HG03432 (cell line): ENCODE measurements around the gene GLT6D1.
"Not testable (repeated sequence)": the region's sequence is repeated elsewhere in the genome, so short reads cannot be mapped to it uniquely, and the experiment has no call there.

Source experiments
- ATAC-seq: cut with Tn5 transposase; IDR thresholded peaks from one replicate; pipeline ENCODE4 v1.9.1; 2021; ENCODE audit warnings: mild to moderate bottlenecking, moderate library complexity; ENCODE audit not compliant: unreplicated experiment

GLT6D1 gene

GRCh38 chr9:135639196-135639595 is at the start of gene GLT6D1:
GLT6D1 (minus strand) TSS chr9:135639540; CDS start chr9:135639187, 353 bp downstream.
- no peak for ATAC-seq

DNA sequence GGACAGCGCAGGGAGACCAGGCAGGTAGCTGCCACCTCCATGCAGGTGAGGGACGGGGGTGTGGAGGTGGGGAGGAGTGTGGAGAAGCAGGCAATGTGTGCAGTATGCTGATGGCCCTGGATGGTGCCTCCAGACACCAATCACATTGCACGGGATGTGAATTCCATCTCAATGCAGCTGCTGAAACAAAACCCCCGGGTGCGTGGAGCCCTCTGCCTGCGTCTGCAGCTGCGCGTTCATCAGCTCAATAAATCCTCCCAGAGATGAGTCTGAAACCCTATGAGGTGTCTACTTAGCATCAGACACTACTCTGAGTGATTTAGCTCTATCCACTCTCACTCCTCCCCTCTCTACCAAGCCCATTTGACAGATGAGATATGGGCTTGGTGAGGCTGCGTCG is 49.7 kb upstream of the GLT6D1 start:
- ATAC-seq, result no peak

DNA sequence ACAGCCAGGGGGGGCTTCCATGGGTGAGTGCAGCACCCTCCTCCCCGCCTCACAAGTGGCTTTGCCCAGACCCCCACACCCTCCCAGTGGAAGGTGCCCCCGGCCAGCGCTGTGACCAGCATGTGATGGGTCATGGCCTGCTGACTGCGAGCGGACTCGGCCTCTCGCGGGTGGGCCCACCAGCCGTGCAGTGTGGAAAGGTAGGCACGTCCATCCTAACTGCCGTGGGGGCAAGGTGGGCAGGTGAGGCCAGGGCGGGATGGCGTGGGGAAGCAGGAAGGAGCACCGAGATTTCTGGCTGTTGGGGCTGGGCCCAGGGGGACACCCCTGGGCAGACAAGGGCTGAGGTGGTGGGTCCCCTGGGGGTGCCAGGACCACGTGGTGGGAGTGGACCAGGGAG is 47.9 kb upstream of the GLT6D1 start:
- ATAC-seq, result no peak

DNA sequence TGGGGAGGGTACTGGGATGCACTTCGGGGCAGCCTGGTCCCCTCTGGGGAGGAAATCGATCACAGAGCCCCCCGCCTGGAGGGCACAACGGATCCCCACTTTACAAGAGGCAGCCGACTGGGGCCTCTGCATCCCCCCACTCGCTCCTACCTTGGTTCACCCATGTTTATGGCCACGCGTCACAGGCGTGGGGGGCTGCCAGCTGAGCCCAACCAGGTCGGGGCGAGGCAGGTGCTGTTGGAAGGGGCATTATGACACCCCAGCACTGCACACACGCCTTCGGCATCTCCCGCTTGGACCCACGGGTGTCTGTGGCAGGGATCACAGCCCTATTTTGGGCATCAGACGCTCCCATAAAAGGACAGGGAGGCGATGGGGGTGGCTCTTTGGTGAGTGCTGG is 45.4 kb upstream of the GLT6D1 start:
- ATAC-seq, result no peak

DNA sequence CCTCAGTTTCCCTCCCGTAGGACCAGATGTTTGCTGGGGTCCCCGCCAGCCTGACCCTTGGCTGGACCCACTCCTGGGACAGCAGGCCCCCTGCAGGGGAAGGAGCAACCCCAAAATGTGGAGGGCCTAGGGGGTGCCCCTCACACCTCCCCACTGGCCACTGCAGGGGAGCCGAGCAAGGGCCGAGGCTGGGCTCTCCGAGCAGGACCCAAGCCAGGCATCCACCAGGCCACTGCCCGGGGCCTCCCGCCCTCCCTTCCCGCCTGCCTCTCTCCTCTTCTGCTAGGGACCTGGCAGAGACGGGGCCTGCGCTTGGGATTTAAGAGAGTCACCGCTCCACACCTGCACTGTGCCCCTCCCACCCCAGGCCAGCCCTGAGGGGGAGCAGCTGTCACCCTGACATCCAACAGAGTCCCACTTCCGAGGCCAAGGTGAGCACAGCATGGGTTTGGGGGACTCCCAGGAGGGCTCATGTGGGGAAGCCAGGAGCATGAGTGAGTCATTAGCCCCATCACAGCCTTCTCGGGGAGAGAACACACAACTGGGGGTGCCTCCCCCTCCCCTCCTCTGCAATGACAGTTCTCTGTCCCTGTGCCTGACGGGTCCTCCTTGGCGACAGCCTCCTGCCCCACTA is 44.2 kb upstream of the GLT6D1 start:
- no peak for ATAC-seq

DNA sequence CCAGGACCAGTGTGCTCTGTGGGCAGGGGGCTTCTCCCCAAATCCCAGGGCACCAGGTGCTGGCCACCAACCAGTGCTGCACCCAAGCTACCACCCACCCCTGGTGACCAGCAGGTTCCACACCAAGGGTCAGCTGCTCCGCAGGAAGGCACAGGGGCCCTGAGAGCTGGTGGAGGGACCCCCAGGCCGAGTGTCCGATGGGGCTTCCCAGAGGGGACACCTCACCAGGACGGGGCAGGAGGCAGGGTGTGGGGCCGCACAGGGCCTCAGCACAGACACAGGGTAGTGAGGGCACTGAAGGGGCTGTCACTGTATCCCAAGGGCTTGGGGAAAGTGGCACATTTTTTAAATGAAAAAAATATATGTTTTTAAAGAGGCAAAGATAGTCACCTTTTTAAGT is 41.8 kb upstream of the GLT6D1 start:
- ATAC-seq, result no peak

DNA sequence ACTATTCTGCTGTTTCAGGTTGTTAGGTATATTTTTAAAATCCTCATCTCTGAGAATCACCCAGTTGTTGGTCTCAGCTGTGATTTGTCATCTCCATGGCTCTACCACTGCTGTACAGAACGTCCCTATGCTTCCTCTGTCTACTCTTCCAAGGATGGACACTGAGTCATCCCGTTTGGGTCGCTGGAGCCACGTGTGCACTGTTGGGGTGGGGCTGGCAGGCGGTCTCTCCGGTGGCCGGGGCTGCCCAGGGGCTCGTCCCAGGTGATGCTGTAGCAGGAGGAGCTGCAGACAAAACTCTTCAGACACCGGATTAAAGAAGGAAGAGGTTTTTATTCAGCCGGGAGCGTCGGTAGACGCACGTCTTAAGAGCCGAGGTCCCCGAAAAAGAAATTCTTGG is 40.7 kb upstream of the GLT6D1 start:
- ATAC-seq, result no peak

DNA sequence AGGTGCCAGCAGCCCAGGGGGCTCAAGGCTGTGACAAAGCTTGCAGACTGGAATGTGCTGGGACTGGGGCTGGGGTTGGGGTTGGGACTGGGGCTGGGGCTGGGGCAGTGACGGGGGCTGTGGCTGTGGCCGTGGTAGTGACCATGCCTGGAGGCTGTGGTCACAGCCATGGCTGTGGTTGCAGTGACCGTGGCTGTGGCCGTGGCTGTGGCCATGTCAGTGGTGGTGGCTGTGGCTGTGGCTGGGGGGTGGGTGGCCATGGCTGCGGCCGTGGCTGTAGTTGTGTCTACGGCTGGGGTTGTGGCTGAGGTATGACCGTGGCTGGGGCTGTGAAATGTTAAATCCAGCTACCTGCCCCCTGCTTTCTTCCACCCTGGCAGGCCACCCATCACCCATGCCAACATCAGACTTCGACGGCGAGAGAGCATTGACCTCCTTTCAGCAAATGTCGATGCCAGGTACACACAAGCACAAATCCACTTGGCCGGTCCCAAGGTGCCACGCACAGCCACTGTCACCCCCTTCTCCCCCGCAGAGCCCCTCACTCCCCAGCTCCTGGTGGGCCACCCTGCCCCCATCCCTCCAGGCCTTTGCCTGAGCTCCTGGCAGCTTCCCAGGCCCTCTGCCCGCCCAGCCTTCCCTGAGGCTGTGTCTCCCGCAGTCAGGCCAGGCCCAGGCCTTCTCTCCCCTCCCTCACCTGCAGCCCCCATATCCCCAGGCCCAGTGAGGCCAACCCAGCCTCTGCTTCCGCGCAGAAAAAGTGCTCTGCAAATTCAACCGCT is 39.1 kb upstream of the GLT6D1 start:
- ATAC-seq, result no peak

GRCh38 chr9:135677641-135678168 is 38.4 kb upstream of the GLT6D1 start:
- ATAC-seq, result no peak

- no peak for ATAC-seq
Measured at GRCh38 chr9:135676891-135677290, 37.6 kb upstream of the GLT6D1 start.

DNA sequence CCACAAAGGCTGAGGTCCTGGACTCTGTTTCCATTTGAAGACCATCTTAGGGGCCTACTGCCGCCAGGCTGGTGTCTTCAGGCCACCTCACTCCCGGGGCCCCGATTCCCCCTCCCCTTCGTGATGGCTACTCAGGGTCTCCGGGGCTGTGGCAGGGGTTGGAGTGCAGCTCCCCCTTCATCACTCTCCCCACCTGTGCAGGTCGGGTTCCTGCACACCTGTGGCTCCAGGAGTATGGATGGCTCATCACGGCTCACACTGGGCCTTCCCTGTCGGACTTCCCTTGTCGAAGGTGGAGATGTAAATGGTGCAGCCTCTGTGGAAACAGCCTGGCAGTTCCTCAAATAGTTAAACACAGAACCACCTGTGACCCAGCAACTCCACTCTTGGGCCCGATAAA is 35.6 kb upstream of the GLT6D1 start:
- ATAC-seq, result no peak

- ATAC-seq, result no peak
Measured at GRCh38 chr9:135673941-135674340, 34.6 kb upstream of the GLT6D1 start.

- ATAC-seq, result not testable (repeated sequence)
Measured at GRCh38 chr9:135672786-135673185, 33.4 kb upstream of the GLT6D1 start.

GRCh38 chr9:135671591-135672041 is 32.3 kb upstream of the GLT6D1 start:
- ATAC-seq, result no peak

DNA sequence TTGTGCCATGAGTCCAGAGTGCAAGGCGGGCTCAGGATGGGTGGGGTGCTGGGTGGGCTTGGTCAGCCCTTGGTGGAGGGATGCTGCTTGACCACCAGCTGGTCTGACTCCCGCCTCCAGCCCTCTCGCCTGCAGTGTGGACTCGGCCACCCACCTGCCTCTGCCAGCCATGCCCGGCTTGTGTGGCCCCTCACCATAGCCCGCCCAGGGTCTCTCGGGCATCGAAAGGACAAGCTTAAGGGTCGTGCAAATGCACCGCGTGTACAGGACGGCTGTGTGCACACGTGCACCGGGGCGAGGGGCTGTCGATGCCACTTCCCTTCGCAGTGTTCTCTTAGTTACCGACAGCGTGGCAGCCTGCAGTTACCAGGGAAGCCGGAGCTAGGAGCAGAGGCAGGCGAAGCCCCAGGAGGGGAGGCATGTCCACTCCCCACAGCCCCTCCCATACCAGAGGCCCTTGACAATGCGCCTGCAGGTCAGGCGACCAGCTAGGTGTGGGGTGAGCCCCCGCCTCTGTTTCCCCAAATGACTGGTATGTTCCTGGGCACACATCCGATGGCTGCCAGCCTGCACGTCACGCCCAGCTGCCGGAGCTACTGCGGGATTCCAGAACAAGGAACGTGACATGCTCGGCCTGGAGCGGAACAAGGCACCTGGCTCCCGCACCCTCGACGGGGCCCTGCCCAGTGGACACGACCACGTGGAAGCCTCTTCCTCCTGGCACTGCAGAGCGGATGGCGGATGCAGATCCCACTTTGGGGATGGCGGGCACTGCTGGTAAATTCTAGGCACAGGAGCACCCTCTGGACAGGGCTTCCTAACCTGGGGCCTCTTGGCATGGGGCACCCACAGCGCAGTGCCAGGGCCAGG is 31.6 kb upstream of the GLT6D1 start:
- ATAC-seq, result no peak

DNA sequence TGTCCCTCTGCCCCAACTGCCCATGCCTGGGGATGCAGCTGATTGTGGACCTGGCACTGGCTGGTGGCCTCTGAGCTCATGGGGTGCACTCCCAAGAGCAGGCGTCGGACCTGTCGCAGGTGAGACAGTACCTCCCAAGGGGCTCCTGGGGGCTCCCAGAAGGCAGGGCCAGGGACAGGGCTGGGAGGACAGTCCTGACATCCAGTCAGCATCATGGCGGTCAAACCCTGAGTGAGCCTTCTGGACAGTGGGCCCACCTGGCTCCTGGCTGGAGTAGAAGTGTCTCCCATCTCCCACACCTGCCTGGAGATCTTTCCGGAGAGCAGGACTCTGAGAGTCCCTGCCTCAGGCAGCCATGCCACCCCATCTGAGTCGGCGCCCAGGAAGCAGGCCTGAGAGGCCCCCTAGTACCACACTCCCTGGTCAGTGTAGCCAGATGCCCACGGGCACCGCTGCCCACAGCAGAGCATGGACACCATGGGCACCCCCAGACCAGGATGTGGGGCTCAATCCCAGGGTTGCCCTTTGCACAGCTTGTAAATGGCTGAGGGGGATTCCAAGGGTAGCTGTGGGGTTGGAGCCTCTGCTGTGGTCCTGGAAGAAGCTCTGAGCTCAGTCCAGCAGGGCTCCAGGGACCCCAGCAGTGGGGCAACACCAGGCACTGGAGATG is 30.4 kb upstream of the GLT6D1 start:
- no peak for ATAC-seq

DNA sequence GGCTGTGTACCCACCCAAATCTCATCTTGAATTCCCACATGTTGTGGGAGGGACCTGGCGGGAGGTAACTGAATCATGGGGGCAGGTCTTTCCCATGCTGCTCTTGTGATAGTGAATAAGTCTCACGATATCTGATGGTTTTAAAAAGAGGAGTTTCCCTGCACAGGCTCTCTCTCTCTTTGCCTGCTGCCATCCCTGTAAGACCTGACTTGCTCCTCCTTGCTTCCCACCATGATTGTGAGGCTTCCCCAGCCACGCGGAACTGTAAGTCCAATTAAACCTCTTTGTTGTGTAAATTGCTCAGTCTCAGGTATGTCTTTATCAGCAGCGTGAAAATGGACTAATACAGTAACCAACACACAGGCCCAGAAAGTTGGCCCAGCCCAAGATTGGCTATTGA is 29.7 kb upstream of the GLT6D1 start:
- ATAC-seq, result not testable (repeated sequence)

DNA sequence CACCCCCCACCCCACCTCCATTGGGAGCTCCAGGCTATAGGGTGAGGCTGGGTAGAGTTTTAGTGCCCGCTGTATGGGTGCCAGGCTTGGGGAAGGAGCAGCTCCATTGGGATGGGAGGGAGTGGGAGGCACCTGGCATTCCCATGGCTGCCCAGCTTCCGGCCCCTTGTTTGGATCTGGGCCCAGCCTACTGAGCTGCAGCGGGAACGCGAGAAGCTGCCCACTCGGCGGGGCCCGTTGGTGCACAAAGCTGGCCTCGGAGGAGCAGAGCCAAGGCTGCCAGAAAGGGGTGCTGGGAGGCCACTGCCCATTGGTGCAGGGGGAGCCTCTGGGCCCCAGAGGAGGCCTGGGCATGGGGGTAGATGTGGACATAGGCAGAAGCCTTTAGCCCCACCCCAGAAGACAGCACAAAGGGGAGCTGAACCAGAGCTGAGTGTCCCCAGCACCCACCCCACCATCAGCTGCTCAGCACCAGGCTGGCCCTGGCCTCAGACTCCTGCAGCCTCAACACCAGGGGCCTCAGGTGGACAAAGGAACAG is 28.2 kb upstream of the GLT6D1 start:
- ATAC-seq, result no peak

GRCh38 chr9:135666534-135667462 is 27.5 kb upstream of the GLT6D1 start:
- no peak for ATAC-seq
